Spinal cord (tissue), 10 donors: ENCODE data around the gene GALE. TPM values are rescaled to one million over a fixed set of nuclear protein-coding genes. Genes with fewer than 3 reads are reported as not detected.
"Not testable (repeated sequence)": the region's sequence is repeated elsewhere in the genome, so short reads cannot be mapped to it uniquely, and the experiment has no call there.

Source experiments
- DNase-seq, 6 donors: peaks; one replicate each; pipeline versions ENCODE4 v3.0.0 to v3.0.0-alpha.2; 2013 to 2015; ENCODE audit warnings: low spot score in 6 of 6, low read depth in 4 of 6
- H3K27ac ChIP-seq: one replicate; pipeline ENCODE4 v1.5.1; 2013; ENCODE audit warnings: low read depth, low read length, control low read depth
- H3K27me3 ChIP-seq: one replicate; pipeline ENCODE4 v1.6.1; 2013; ENCODE audit warnings: low read length; ENCODE audit not compliant: control insufficient read depth, insufficient read depth
- H3K36me3 ChIP-seq: one replicate; pipeline ENCODE4 v1.6.1; 2013; ENCODE audit warnings: low read length; ENCODE audit not compliant: control insufficient read depth, insufficient read depth
- H3K4me1 ChIP-seq: one replicate; pipeline ENCODE4 v1.6.1; 2013; ENCODE audit warnings: low read length; ENCODE audit not compliant: control insufficient read depth, insufficient read depth
- H3K4me3 ChIP-seq: one replicate; pipeline ENCODE4 v1.5.1; 2013; ENCODE audit warnings: low read depth, low read length, control low read depth
- H3K9me3 ChIP-seq: one replicate; pipeline ENCODE4 v1.6.1; 2013; ENCODE audit warnings: low read length; ENCODE audit not compliant: control insufficient read depth, insufficient read depth
- WGBS: methylation state at CpG from one replicate; pipeline ENCODE4 v1.1.5; 2013; ENCODE audit warnings: missing lambda C conversion rate; ENCODE audit not compliant: insufficient coverage; 5-methylcytosine and 5-hydroxymethylcytosine counted together
- polyA plus RNA-seq, 2 donors: library from polyadenylated mRNA; unstranded; fragments of 120-200 nt; gene quantifications; one replicate each; pipeline ENCODE4 v1.2.1, GENCODE V29; 2013; ENCODE audit not compliant: insufficient read length in 2 of 2
- total RNA-seq, 2 donors: library from RNA; depleted of rRNA in 1 of 2; stranded (reverse); fragments of 120-200 nt in 1 of 2; fragments of >200 nt in 1 of 2; gene quantifications; one replicate each; pipeline versions ENCODE4 v1.2.3 to v1.2.4, GENCODE V29; 2013 to 2014
- donor health status: healthy.

The GALE gene
- total and polyA plus RNA-seq, 4 donors = 12.6 to 32.5 (median 27.8) TPM

DNA sequence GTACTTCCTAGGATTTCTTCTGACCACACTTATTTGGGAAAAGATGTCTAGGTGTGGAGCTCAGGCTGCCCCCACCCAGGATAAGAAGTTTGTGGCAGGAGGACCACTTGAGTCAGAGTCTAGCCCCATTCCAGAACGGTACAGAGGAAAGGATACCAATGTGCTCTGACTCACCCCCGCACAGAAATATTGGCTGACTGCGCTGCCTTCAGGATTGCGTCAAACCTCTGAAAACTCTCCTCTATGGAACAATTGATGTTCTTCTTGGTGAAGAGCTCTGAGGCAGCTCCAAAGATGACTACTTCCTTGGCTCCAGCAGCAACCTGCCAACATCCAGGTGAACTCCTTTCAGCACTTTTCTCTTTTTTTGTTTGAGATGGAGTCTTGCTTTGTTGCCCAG lies 13.5 kb upstream of the GALE start:
- H3K4me3 ChIP-seq = no peak overlapping the region
- 100% methylated on average over 4 of the region's 4 CpGs for WGBS
- no peaks in the 10 kb centered on the region for H3K27me3 ChIP-seq
- peaks cover 36% of the 10 kb centered on the region for H3K36me3 ChIP-seq
- no peak overlapping the region for H3K27ac ChIP-seq
- no peaks in the 10 kb centered on the region for H3K9me3 ChIP-seq
- DNase-seq = no peak
- no peaks in the 10 kb centered on the region for H3K4me1 ChIP-seq

DNA sequence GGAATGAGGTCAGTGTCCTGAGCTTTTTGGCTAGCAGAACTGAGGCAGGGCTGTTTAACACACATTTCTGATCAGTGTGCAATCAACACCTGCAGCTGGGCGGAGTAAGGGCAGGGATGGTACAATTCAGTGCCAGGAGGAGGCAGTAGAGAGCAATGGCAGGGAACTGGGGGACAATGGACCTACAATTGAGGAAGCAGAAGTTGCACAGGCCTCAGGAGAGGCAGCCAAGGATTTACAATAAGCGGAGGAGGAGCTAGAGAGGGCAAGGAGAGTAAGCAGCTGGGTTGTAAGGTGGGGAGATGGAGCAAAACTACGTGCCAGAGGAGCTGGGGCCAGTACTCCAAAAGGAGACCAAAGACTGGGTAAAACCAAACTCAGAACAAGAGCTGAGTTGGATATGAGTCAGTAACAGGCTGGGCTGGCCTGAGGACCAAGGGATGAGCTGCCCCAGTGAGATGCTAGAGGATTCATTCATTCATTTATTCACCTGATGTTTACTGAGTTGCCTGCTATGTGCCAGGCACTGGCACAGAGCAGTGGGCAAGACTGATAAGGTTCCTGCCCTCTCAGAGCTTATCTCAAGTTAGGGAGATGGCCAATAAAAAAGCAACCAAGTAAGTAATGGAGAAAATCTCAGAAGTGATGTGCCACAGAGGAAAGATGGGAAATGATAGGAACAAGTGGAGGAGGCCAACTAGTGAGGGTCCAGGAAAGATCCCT lies 10.4 kb upstream of the GALE start:
- WGBS = 55% methylated on average over 3 of the region's 3 CpGs
- no peak overlapping the region for H3K27ac ChIP-seq
- peaks cover 45% of the 10 kb centered on the region for H3K36me3 ChIP-seq

DNA sequence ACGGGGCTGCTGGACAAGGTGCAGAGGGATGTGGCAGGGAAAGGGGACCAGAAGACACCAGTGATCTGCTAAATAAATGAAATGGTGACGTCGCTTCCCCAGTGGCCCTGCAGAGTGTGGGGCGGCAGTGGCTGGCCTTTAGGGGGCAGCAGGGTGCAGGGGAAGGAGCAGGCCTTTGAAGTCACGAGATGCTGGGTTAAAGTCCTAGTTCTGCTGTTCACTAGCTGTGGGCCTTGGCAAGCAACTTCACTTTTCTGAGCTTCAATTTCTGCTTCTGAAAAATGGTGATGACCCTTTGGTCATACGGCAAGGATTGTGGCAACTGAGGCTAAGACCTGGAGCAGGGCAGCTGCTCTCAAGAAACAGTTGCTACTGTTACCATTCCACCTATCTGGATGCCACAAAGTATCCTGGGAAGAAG lies 9.2 kb upstream of the GALE start:
- no peak overlapping the region for H3K4me3 ChIP-seq
- no peaks in the 10 kb centered on the region for H3K4me1 ChIP-seq
- H3K27me3 ChIP-seq = no peaks in the 10 kb centered on the region
- peaks cover 42% of the 10 kb centered on the region for H3K36me3 ChIP-seq
- H3K9me3 ChIP-seq = no peaks in the 10 kb centered on the region
- DNase-seq = peak in 1 of 6 donors; percentile 32
- H3K27ac ChIP-seq = no peak overlapping the region
- 27% methylated on average over 6 of the region's 6 CpGs for WGBS

More for the DNA sequence above, 10.4 kb upstream of the GALE start:
- H3K27me3 ChIP-seq = no peaks in the 10 kb centered on the region
- no peak for DNase-seq
- no peaks in the 10 kb centered on the region for H3K4me1 ChIP-seq
- H3K4me3 ChIP-seq = no peak overlapping the region
- no peaks in the 10 kb centered on the region for H3K9me3 ChIP-seq

DNA sequence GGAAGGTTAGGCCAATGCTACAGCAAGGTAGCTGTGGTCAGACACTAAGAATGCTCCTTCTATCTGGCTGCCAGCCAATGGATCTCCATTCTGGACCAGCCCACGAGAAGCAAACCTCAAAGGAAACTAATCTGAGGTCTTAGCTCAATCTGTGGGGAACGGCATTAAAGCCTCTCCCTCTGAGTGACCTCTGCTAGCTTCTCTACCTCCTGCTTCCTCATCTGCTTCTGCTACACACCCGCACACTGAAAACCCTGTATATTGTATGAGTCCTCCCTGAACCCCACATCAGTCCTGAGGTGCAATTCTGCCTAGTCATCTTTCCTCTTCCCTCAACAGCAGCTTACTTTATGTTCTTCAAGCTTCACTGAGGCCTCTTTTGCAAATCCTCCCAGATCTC lies 6.9 kb upstream of the GALE start:
- peaks cover 46% of the 10 kb centered on the region for H3K36me3 ChIP-seq
- whole genome bisulfite sequencing = 76% methylated on average over 3 of the region's 3 CpGs

DNA sequence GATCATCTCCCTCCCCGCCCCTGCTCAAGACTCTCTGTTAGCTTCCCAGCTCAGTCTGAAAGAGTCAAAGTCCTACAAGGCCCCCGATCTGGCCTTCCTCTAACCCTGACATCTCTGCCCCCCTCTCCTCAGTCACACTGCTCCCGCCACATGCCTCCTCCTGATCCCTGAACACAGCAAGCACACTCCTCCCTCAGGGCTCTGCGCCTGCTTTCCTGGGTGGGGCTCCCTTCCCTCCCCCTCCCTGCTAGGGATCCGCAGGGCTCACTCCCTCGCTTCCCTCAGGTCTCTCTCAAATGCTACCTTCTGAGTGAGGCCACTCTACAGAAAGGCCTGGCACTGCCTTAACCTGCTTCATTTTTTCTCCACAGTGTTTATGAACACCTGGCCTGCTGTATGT lies 5.7 kb upstream of the GALE start:
- Histone ChIP-seq H3K4me1 (peaks cover 9% of the 10 kb centered on the region), H3K27me3 (no peaks in the 10 kb centered on the region), H3K9me3 (no peaks in the 10 kb centered on the region), H3K36me3 (peaks cover 42% of the 10 kb centered on the region), H3K27ac (no peak overlapping the region), H3K4me3 (no peak overlapping the region)
- WGBS = 78% methylated on average over 6 of the region's 6 CpGs
- no peak for DNase-seq

More for the DNA sequence above, 6.9 kb upstream of the GALE start:
- no peaks in the 10 kb centered on the region for H3K4me1 ChIP-seq
- H3K9me3 ChIP-seq = no peaks in the 10 kb centered on the region
- no peak overlapping the region for H3K4me3 ChIP-seq
- no peak overlapping the region for H3K27ac ChIP-seq
- no peak for DNase-seq
- H3K27me3 ChIP-seq = no peaks in the 10 kb centered on the region

DNA sequence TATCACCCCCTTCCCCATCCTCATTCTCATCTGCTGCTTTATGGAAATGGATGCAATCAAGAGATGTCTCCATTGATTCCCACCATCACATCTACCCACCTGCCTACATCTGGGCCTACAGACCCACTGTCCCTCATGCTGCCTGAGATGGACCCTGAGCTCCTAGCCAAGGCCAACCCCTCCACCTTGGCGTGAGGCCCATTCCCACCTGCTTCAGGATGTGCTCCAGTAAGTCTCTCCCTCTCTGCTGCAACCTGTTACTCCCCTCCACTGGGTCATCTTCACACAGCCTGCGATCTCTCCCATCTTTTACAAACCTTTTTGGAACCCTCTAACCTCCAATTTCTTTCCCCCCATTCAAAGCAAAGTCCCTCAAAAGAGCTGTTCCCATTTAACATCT lies 4.5 kb upstream of the GALE start:
- Histone ChIP-seq H3K4me1 (peaks cover 13% of the 10 kb centered on the region), H3K9me3 (no peaks in the 10 kb centered on the region), H3K36me3 (peaks cover 38% of the 10 kb centered on the region), H3K27ac (no peak overlapping the region), H3K4me3 (no peak overlapping the region), H3K27me3 (no peaks in the 10 kb centered on the region)
- DNase-seq = no peak
- WGBS = 97% methylated on average over 2 of the region's 2 CpGs

DNA sequence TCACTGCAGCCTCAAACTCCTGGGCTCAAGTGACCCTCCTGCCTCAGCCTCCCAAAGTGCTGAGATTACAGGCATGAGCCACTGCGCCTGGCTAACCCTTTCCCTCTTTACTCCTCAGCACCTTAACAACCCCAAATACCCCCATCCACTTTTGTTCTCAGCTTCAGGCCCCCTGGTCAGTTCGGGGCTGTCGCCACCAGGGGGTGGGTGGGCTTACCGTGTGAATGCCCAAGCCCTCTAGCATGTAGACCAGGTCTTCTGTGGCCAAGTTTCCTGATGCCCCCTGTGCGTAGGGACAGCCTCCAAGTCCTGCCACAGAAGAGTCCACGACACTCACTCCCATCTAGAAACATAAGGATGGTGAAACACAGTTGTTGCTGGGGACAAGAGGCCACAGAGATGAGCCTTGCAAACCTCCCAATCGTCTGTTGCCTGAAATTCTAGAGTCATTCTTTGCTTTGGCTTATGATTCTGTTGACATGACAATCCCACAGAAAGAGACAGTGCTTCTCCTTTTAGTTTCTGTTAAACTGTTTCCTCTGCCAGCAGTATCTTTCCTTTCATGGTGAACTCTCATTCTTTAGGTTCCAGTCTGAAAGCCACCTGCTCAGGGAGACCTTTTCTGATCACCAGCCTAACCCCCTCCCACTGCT lies 3.8 kb upstream of the GALE start:
- Histone ChIP-seq H3K27ac (no peak overlapping the region), H3K4me1 (peaks cover 20% of the 10 kb centered on the region)
- WGBS = 76% methylated on average over 5 of the region's 7 CpGs

DNA sequence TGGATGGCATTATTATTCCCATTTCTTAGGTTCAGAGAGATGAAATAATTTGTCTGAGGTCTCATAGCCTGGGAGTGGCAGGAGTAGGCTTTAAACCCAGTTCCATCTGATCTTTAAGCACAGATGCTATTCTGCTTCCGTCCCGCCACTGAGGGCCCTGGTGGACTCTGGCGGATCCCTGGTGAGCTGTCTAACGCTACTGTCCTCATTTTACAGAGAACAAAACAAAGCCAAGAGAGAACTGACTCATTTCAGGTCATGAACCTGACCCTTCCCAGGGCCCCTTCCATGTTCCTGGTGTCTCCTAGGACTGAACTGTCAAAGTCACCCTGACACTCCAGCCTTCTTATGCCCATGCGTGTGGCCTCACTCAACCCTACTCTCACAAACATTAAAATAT lies 3.1 kb upstream of the GALE start:
- Histone ChIP-seq H3K9me3 (no peaks in the 10 kb centered on the region), H3K27me3 (no peaks in the 10 kb centered on the region), H3K27ac (no peak overlapping the region), H3K36me3 (peaks cover 37% of the 10 kb centered on the region), H3K4me3 (no peak overlapping the region), H3K4me1 (peaks cover 26% of the 10 kb centered on the region)
- WGBS = 88% methylated on average over 4 of the region's 5 CpGs
- no peak for DNase-seq

More for the DNA sequence above, 3.8 kb upstream of the GALE start:
- Histone ChIP-seq H3K36me3 (peaks cover 34% of the 10 kb centered on the region), H3K4me3 (no peak overlapping the region), H3K27me3 (no peaks in the 10 kb centered on the region), H3K9me3 (no peaks in the 10 kb centered on the region)
- DNase-seq = no peak

DNA sequence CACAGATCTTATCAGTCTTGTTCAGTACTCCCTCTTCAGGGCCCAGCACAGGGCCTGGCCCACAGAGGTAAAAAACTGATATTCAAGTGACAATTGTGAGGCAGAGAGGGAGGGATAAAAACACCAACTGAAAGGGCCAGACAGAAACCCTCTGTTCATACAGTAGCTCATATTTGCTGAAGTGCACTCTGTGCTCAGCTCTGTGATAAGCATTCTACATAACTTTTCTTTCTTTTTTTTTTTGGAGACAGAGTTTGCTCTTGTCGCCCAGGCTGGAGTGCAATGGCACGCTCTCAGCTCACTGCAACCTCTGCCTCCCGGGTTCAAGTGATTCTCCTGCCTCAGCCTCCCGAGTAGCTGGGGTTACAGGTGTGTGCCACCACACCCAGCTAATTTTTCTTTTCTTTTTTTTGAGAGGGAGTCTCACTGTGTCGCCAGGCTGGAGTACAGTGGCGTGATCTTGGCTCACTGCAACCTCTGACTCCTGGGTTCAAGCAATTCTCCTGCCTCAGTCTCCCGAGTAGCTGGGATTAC lies 2.3 kb upstream of the GALE start:
- WGBS = 97% methylated on average over 4 of the region's 7 CpGs
- H3K27ac ChIP-seq, H3K9me3 ChIP-seq, H3K27me3 ChIP-seq, DNase-seq, H3K4me3 ChIP-seq: not testable (repeated sequence)
- Histone ChIP-seq H3K4me1 (peaks cover 30% of the 10 kb centered on the region), H3K36me3 (peaks cover 39% of the 10 kb centered on the region)

DNA sequence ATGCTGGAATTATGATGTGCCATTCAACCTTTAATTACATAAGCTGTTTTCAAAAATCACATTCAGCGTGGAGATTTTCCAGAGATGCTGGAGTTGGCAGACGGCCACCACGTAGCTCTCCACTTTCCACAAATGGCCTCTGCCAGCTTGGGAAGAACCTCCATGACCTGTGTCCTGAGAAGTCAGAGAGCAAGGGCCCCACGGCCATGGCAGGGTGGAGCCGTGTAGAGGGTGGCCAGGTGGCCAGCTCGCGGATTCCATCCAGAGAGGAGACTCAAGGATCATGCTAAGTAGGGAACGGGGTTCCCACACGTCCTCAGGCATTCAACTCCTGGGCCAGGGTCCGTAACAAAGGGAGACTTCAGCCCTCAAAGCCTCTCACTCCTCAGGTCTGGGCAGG lies 1.3 kb upstream of the GALE start:
- no peaks in the 10 kb centered on the region for H3K9me3 ChIP-seq
- peaks cover 30% of the 10 kb centered on the region for H3K4me1 ChIP-seq
- no peak overlapping the region for H3K4me3 ChIP-seq
- H3K36me3 ChIP-seq = peaks cover 39% of the 10 kb centered on the region
- no peak for DNase-seq
- WGBS = 63% methylated on average over 9 of the region's 10 CpGs
- no peak overlapping the region for H3K27ac ChIP-seq
- H3K27me3 ChIP-seq = no peaks in the 10 kb centered on the region
